Measurements from ENCODE around the gene PEX14.

DNA sequence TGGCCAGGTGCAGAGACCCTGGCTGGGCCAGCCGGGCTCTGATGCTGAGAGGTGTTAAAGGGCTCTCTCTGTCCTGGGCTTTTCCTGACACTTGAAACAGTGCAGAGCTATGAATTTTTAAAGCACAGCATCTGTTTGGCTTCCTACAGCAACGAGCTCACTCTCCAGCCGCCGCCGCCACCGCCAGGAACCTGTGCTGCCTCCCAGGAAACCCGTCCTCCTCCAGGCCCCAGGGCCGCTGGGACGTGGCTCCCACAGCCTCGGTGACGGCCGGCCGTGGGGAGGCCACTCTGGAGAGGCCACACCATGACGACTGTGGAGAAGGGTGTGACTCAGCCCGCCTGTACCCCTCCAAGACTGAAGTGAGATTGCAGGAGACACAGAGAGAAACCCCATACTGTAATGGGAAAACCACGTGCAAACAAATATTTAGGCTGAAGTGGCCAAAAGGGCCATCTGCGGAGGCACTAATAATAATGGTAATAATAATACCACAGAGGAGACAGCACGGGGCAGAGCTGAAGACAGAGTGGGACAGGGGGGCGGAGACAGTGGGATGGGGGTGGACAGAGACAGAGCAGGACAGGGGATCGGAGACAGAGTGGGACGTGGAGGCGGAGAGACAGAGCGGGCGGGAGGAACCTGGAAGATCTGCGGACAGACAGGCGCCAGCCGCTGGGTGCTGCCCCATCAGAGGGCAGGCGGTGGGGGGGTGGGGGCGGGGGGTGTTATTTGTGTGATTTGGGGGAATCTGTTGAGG, 182.5 kb downstream of the PEX14 start:
- TF ChIP-seq EZH2 (IDR thresholded peaks at IDR 0.05; ENCODE audit: borderline replicate concordance, insufficient read depth, low read length, poor library complexity, severe bottlenecking) (no peak), POLR2AphosphoS5 (IDR thresholded peaks at IDR 0.05) (no peak), MXI1 (conservative IDR thresholded peaks at IDR 0.05; ENCODE audit: poor library complexity, severe bottlenecking) (no peak), TAF1 (IDR thresholded peaks at IDR 0.05; ENCODE audit: low read depth) (no peak), SMC3 (conservative IDR thresholded peaks at IDR 0.05; ENCODE audit: poor library complexity) (no peak), EP300 (conservative IDR thresholded peaks at IDR 0.05; ENCODE audit: poor library complexity, severe bottlenecking) (no peak), RAD21 (conservative IDR thresholded peaks at IDR 0.05) (no peak)
- TF ChIP-seq, protein P1, sequence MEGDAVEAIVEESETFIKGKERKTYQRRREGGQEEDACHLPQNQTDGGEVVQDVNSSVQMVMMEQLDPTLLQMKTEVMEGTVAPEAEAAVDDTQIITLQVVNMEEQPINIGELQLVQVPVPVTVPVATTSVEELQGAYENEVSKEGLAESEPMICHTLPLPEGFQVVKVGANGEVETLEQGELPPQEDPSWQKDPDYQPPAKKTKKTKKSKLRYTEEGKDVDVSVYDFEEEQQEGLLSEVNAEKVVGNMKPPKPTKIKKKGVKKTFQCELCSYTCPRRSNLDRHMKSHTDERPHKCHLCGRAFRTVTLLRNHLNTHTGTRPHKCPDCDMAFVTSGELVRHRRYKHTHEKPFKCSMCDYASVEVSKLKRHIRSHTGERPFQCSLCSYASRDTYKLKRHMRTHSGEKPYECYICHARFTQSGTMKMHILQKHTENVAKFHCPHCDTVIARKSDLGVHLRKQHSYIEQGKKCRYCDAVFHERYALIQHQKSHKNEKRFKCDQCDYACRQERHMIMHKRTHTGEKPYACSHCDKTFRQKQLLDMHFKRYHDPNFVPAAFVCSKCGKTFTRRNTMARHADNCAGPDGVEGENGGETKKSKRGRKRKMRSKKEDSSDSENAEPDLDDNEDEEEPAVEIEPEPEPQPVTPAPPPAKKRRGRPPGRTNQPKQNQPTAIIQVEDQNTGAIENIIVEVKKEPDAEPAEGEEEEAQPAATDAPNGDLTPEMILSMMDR (IDR thresholded peaks at IDR 0.05; ENCODE audit: poor library complexity, severe bottlenecking) = no peak
- TF ChIP-seq, protein P2, sequence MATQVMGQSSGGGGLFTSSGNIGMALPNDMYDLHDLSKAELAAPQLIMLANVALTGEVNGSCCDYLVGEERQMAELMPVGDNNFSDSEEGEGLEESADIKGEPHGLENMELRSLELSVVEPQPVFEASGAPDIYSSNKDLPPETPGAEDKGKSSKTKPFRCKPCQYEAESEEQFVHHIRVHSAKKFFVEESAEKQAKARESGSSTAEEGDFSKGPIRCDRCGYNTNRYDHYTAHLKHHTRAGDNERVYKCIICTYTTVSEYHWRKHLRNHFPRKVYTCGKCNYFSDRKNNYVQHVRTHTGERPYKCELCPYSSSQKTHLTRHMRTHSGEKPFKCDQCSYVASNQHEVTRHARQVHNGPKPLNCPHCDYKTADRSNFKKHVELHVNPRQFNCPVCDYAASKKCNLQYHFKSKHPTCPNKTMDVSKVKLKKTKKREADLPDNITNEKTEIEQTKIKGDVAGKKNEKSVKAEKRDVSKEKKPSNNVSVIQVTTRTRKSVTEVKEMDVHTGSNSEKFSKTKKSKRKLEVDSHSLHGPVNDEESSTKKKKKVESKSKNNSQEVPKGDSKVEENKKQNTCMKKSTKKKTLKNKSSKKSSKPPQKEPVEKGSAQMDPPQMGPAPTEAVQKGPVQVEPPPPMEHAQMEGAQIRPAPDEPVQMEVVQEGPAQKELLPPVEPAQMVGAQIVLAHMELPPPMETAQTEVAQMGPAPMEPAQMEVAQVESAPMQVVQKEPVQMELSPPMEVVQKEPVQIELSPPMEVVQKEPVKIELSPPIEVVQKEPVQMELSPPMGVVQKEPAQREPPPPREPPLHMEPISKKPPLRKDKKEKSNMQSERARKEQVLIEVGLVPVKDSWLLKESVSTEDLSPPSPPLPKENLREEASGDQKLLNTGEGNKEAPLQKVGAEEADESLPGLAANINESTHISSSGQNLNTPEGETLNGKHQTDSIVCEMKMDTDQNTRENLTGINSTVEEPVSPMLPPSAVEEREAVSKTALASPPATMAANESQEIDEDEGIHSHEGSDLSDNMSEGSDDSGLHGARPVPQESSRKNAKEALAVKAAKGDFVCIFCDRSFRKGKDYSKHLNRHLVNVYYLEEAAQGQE (IDR thresholded peaks at IDR 0.05; ENCODE audit: borderline replicate concordance) = no peak
